Stimulated activated CD8-positive, alpha-beta memory T cell treated with anti-CD3 and anti-CD28 coated beads, Interleukin-4, amount 100 ng/mL, for 1 hour (primary cell): ENCODE data around the gene GHSR.

Source experiments
- DNase-seq, 2 donors: peaks; one replicate each; pipeline ENCODE4 v3.0.0-alpha.2; 2020; ENCODE audit warnings: low read depth in 2 of 2, low spot score in 1 of 2

Gene GHSR, protein sequence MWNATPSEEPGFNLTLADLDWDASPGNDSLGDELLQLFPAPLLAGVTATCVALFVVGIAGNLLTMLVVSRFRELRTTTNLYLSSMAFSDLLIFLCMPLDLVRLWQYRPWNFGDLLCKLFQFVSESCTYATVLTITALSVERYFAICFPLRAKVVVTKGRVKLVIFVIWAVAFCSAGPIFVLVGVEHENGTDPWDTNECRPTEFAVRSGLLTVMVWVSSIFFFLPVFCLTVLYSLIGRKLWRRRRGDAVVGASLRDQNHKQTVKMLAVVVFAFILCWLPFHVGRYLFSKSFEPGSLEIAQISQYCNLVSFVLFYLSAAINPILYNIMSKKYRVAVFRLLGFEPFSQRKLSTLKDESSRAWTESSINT

GRCh38 chr3:172447611-172448579 lies at the start of gene GHSR:
Gene GHSR (minus strand): TSS chr3:172448456. CDS start chr3:172448413, 43 bp downstream.
- no peak for DNase-seq

DNA sequence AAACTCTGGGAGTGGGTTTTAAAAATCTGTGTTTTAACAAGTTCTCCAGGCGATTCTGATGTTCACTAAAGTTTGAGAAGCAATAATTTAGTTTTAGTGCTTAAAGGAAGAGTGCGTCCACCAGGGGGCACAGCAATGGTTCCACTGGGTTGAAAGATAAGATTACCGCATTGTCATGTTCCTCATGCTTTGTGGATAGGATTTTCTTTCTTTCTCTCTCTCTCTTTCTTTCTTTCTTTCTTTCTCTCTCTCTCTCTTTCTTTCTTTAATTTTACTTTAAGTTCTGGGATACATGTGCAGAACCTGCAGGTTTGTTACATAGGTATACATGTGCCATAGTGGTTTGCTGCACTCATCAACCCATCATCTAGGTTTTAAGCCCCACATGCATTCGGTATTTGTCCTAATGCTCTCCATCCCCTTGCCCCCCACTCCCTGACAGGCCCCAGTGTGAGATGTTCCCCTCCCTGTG lies 42.0 kb upstream of the GHSR start:
- DNase-seq = peak; percentile 28 to 61

DNA sequence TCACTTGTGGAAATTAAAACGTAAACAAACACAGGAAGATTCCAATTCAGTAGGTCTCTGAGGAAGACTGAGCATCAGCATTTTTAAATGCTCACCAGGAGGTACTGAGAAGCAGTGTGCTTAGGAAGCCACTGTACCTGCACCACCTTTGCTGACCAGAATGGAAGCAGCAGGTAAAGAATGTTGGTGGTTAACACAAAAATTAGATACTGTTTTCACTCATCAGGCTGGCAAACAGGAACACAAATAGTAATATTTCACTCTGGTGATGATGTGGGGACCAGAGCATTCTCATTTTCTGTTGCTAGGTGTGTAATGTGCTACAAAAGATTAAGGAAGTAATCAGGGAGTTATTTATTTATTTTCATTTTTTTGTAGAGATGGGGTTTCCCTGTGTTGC lies 29.9 kb upstream of the GHSR start:
- DNase-seq = no peak

DNA sequence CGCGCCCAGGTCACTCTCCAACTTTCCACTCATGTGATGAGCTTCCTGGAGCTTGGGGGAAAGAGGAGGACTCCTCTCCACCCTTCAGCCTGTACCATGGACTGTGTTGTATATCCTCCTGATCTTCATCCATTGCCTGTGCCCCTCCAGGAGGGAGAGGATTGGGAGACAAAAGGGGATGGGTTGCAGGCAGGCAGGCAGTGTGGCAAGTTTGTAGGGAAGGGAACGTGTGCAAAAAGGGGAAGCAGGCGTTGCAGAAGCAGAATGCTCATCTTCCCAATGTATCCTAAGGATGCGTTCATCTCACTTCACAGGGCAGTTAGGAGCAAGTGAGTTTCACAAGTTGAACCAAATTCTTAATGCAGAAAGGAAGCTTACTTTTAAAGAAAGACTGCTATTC lies 28.1 kb upstream of the GHSR start:
- no peak for DNase-seq

GRCh38 chr3:172475703-172476102 lies 27.4 kb upstream of the GHSR start:
- DNase-seq = no peak

GRCh38 chr3:172471903-172472302 lies 23.6 kb upstream of the GHSR start:
- DNase-seq = no peak

GRCh38 chr3:172470588-172470987 lies 22.3 kb upstream of the GHSR start:
- DNase-seq = no peak

GRCh38 chr3:172467170-172467824 lies 19.0 kb upstream of the GHSR start:
- no peak for DNase-seq

GRCh38 chr3:172466553-172467130 lies 18.4 kb upstream of the GHSR start:
- no peak for DNase-seq

DNA sequence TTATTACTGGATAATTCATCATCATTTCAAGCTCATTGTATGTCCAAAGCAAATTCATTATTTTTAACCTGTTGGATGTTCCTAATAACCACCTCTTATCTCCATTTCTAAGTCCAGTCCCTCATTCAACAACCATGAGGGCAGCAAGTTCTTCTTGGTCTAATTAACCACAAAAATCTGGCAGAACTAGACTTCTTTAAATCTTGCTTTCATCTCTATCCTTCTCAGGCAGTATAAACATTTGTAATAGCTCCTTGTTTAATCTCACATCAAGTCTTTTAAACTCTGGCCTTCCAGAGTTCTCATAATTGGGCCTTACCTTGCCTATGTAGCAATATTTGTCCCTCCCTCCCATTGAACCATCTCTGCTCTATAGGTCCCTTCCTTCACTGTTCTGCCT lies 17.0 kb upstream of the GHSR start:
- no peak for DNase-seq

DNA sequence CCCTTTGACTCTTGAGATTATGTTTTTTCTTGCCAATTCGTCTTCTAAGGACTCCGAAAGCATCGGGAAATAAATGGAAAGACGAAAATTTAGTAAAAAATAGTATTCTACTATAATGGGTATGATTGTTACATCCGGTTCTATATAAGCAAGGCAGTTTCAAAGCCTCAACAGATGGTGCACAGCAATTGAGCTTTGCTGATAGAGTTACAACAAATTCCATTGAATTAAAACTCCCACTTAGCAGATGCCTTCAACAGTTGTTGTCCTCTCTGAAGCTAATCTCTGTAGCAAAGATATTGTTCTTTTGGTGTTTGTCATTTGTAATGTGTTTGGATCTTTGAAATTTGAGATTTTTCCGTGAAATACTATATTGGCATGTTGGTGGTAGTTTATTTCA lies 16.1 kb upstream of the GHSR start:
- no peak for DNase-seq

DNA sequence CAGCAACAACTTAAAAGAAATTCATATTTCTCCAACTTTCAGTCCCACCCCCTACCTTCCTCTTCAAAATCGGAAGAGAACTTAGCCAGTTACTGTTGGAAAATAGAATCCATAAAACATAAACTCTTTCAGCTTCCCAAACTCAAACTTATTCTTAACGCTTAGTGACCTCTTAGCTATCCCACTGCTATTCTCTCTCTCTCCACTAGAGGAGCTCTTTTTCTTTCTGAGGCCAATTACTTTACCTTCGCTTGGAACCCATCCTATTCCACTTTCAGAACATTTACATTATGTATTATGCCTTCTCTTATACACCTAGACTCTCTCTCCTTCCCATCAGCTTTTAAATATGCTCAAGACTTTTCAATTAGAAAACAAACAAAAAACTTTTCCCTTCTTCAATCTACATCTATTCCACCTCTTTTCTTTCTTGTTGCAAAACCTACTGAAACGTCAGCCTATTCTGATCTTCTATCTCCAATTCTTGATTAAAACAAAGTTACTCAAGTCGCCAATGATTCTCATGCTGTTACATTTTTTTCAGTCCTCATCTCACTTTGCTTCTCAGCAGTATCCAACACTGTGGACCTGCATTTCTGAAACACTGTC lies 13.4 kb upstream of the GHSR start:
- DNase-seq = no peak

- DNase-seq = no peak
These were observed 8.1 kb upstream of the GHSR start for GRCh38 chr3:172456404-172456803.

GRCh38 chr3:172454180-172454579 lies 5.9 kb upstream of the GHSR start:
- DNase-seq = no peak

DNA sequence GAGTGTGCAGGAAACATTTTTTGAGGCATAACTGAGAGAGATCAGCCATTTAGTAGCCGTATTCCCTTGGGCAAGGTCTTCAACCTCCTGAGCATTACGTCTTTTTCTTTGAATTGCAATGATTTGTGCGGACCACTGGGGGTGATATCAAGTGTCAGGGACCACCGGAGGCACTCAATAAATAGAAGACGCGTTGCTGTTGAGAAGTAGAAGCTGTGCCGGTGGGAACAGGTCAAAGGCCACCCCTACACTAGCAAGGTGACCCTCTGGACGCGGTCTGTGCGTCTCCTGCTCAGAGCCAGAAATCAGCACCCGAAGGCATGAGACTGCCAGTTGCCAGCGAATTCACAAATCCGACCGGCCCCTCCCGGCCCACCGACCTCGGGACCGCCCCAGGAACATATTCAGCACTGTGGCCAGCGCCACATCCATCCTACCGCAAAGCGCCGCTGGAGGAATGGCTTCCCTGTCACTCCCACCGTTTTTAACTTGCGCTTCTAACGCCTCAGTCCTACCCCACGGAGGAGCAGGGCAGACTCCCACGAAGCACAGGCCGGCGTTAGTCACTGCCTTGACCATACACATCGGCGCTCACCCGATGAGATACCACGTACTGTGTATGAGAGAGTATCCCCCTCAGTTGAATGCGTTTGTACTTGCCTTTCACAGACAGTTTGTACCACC lies 1.4 kb upstream of the GHSR start:
- no peak for DNase-seq

GRCh38 chr3:172448661-172449465 lies 607 bp upstream of the GHSR start:
- DNase-seq = no peak

- DNase-seq = no peak
These were observed 2.1 kb downstream of the GHSR start for GRCh38 chr3:172446198-172446597.

DNA sequence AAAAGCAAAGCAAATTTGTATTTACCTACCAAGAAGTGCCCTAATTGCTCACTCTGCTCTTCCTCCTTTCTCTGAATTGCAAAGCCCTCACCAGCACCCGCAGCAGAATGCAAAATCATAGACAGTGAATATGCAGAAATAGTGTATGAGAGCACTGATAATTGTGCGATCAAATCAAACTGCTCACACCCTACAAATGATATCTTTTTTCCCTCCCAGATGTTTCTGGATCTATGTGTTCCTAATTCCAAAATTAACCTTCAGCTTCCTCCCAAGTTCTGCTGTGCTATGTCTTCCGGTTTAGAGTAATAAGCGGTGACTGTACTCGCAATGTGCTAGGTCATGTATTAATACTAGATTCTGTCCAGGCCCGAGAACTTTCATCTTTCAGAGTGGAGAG lies 3.4 kb downstream of the GHSR start:
- DNase-seq = no peak

- no peak for DNase-seq
These were observed 5.7 kb downstream of the GHSR start for GRCh38 chr3:172442606-172443005.
